PFSK-1 (cell line): ENCODE results near the gene ZNF597.

Source experiments
- POLR2AphosphoS5 ChIP-seq: IDR thresholded peaks from 2 replicates; pipeline ENCODE4 v1.6.1; 2012; ENCODE audit warnings: low read depth, mild to moderate bottlenecking, control low read depth, low read length, moderate library complexity
- TAF1 ChIP-seq: IDR thresholded peaks from 2 replicates; pipeline ENCODE4 v1.6.1; 2012; ENCODE audit warnings: low read length, control low read depth, borderline replicate concordance; ENCODE audit not compliant: insufficient read depth
- TF ChIP-seq, protein P1 (sequence below), 2 experiments: IDR thresholded peaks; 2 replicates each; pipeline versions ENCODE4 v1.6.1 to v1.8.0; 2011 to 2012; ENCODE audit warnings: low read depth in 2 of 2, low read length in 2 of 2, control low read depth in 1 of 2, inconsistent platforms in 1 of 2, mild to moderate bottlenecking in 1 of 2, moderate library complexity in 1 of 2; ENCODE audit not compliant: insufficient read depth in 1 of 2

DNA sequence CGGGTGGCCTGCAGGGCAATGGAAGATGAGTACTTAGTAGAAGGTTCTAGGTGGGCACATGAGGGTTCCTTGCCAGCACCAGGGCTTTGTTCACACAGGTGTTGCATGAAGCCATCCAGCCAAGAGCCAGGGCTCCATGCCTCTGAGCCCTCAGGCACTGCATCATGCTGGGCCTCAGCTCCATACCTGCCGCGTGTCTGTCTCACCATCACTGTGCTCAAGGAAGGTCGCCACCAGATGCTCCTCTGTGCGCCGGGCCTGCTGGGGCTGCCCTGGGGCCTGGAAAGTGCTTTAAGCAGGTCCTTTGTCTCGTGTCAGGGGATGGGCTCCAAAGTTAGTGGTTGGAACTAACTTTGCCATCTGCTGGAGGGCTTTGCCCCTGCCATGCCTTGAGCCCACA is 26.4 kb upstream of the ZNF597 start:
- TF ChIP-seq POLR2AphosphoS5 (no peak), TAF1 (no peak)
- TF ChIP-seq, protein P1, sequence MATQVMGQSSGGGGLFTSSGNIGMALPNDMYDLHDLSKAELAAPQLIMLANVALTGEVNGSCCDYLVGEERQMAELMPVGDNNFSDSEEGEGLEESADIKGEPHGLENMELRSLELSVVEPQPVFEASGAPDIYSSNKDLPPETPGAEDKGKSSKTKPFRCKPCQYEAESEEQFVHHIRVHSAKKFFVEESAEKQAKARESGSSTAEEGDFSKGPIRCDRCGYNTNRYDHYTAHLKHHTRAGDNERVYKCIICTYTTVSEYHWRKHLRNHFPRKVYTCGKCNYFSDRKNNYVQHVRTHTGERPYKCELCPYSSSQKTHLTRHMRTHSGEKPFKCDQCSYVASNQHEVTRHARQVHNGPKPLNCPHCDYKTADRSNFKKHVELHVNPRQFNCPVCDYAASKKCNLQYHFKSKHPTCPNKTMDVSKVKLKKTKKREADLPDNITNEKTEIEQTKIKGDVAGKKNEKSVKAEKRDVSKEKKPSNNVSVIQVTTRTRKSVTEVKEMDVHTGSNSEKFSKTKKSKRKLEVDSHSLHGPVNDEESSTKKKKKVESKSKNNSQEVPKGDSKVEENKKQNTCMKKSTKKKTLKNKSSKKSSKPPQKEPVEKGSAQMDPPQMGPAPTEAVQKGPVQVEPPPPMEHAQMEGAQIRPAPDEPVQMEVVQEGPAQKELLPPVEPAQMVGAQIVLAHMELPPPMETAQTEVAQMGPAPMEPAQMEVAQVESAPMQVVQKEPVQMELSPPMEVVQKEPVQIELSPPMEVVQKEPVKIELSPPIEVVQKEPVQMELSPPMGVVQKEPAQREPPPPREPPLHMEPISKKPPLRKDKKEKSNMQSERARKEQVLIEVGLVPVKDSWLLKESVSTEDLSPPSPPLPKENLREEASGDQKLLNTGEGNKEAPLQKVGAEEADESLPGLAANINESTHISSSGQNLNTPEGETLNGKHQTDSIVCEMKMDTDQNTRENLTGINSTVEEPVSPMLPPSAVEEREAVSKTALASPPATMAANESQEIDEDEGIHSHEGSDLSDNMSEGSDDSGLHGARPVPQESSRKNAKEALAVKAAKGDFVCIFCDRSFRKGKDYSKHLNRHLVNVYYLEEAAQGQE (IDR thresholded peaks at IDR 0.05; ENCODE audit: insufficient read depth in 1 of 2, low read depth in 2 of 2, low read length in 2 of 2), result no peak
